HepG2 (cell line): Measurements from ENCODE around the gene CES5A.

Experiments
- AKAP8 ChIP-seq: sonication (generic); formaldehyde crosslinking; IDR thresholded peaks from 2 replicates; pipeline ENCODE4 v1.5.1; 2020; ENCODE audit warnings: mild to moderate bottlenecking, missing genetic modification reagents
- HNF4A ChIP-seq: sonication (generic); formaldehyde crosslinking; IDR thresholded peaks from 2 replicates; pipeline ENCODE4 v1.4.0; 2020; ENCODE audit warnings: missing genetic modification reagents
- MYNN ChIP-seq: sonication (generic); formaldehyde crosslinking; IDR thresholded peaks from 2 replicates; pipeline ENCODE4 v1.4.0; 2020; ENCODE audit warnings: mild to moderate bottlenecking, low read depth, missing genetic modification reagents
- NCOA2 ChIP-seq: sonication (generic); formaldehyde crosslinking; IDR thresholded peaks from 2 replicates; pipeline ENCODE4 v1.8.0; 2022; ENCODE audit warnings: inconsistent platforms
- POLR2A ChIP-seq, 2 experiments: IDR thresholded peaks; 2 replicates each; pipeline ENCODE4 v1.6.1; 2011; ENCODE audit warnings: low read depth in 2 of 2, low read length in 2 of 2, mild to moderate bottlenecking in 1 of 2, moderate library complexity in 1 of 2; ENCODE audit not compliant: insufficient read depth in 1 of 2
- ZFP90 ChIP-seq: sonication (generic); formaldehyde crosslinking; IDR thresholded peaks from 2 replicates; pipeline ENCODE4 v1.8.0; 2022; ENCODE audit warnings: missing genetic modification reagents, mild to moderate bottlenecking, inconsistent platforms, borderline replicate concordance
- ZNF282 ChIP-seq: fragments of 450-650 bp; IDR thresholded peaks from 2 replicates; pipeline ENCODE4 v1.6.1; 2018; ENCODE audit not compliant: partially characterized antibody
- ZNF670 ChIP-seq: sonication (generic); formaldehyde crosslinking; IDR thresholded peaks from 2 replicates; pipeline ENCODE4 v1.8.0; 2022; ENCODE audit warnings: mild to moderate bottlenecking, missing genetic modification reagents, borderline replicate concordance
- ZZZ3 ChIP-seq: sonication (generic); formaldehyde crosslinking; IDR thresholded peaks from 2 replicates; pipeline ENCODE4 v1.4.0; 2020; ENCODE audit warnings: missing genetic modification reagents, mild to moderate bottlenecking, borderline replicate concordance
- TF ChIP-seq, protein P1 (sequence below): sonication (generic); formaldehyde crosslinking; IDR thresholded peaks from 2 replicates; pipeline ENCODE4 v1.4.0; 2020; ENCODE audit warnings: mild to moderate bottlenecking, missing genetic modification reagents
- TF ChIP-seq, protein P2 (sequence below), 2 experiments: sonication (generic) in 1 of 2; formaldehyde crosslinking in 1 of 2; IDR thresholded peaks; 2 replicates each; pipeline versions ENCODE4 v1.5.1 to v1.6.1; 2011 to 2020; ENCODE audit warnings: borderline replicate concordance in 1 of 2, low read depth in 1 of 2, low read length in 1 of 2, mild to moderate bottlenecking in 1 of 2, missing genetic modification reagents in 1 of 2, moderate library complexity in 1 of 2
- TF ChIP-seq, protein P3 (sequence below): sonication (generic); formaldehyde crosslinking; IDR thresholded peaks from 2 replicates; pipeline ENCODE4 v1.5.0; 2020; ENCODE audit warnings: mild to moderate bottlenecking, missing genetic modification reagents, moderate library complexity

DNA sequence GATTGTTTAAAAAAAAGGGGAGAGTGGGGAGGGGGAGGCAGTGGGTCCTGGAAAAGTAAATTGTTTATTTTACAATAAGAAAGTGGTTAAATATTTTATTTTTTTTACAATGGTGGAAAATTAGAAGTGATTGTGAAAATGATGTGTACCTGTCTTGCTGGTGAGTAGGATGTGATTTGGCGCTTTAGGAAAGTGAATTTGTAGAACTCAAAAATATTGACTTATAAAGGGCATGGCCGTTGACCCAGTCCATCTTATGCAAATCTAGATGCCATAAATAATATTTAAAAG lies 32.1 kb downstream of the CES5A start:
- TF ChIP-seq, protein P1, sequence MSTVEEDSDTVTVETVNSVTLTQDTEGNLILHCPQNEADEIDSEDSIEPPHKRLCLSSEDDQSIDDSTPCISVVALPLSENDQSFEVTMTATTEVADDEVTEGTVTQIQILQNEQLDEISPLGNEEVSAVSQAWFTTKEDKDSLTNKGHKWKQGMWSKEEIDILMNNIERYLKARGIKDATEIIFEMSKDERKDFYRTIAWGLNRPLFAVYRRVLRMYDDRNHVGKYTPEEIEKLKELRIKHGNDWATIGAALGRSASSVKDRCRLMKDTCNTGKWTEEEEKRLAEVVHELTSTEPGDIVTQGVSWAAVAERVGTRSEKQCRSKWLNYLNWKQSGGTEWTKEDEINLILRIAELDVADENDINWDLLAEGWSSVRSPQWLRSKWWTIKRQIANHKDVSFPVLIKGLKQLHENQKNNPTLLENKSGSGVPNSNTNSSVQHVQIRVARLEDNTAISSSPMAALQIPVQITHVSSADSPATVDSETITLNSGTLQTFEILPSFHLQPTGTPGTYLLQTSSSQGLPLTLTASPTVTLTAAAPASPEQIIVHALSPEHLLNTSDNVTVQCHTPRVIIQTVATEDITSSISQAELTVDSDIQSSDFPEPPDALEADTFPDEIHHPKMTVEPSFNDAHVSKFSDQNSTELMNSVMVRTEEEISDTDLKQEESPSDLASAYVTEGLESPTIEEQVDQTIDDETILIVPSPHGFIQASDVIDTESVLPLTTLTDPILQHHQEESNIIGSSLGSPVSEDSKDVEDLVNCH (CRISPR knock-in tag), result no peak
- TF ChIP-seq ZZZ3 (CRISPR knock-in tag) (no peak), NCOA2 (CRISPR knock-in tag) (no peak), ZFP90 (CRISPR knock-in tag) (no peak), AKAP8 (no peak), HNF4A (CRISPR knock-in tag) (no peak), MYNN (no peak), ZNF670 (CRISPR knock-in tag) (no peak), POLR2A (IDR thresholded peaks at IDR 0.05; ENCODE audit: insufficient read depth in 1 of 2, low read depth in 2 of 2, low read length in 2 of 2) (no peak), ZNF282 (no peak)
- TF ChIP-seq, protein P2, sequence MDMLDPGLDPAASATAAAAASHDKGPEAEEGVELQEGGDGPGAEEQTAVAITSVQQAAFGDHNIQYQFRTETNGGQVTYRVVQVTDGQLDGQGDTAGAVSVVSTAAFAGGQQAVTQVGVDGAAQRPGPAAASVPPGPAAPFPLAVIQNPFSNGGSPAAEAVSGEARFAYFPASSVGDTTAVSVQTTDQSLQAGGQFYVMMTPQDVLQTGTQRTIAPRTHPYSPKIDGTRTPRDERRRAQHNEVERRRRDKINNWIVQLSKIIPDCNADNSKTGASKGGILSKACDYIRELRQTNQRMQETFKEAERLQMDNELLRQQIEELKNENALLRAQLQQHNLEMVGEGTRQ (IDR thresholded peaks at IDR 0.05; ENCODE audit: low read depth, low read length), result no peak
- TF ChIP-seq, protein P2 (CRISPR knock-in tag; IDR thresholded peaks at IDR 0.05; ENCODE audit: borderline replicate concordance), result no peak
- TF ChIP-seq, protein P3, sequence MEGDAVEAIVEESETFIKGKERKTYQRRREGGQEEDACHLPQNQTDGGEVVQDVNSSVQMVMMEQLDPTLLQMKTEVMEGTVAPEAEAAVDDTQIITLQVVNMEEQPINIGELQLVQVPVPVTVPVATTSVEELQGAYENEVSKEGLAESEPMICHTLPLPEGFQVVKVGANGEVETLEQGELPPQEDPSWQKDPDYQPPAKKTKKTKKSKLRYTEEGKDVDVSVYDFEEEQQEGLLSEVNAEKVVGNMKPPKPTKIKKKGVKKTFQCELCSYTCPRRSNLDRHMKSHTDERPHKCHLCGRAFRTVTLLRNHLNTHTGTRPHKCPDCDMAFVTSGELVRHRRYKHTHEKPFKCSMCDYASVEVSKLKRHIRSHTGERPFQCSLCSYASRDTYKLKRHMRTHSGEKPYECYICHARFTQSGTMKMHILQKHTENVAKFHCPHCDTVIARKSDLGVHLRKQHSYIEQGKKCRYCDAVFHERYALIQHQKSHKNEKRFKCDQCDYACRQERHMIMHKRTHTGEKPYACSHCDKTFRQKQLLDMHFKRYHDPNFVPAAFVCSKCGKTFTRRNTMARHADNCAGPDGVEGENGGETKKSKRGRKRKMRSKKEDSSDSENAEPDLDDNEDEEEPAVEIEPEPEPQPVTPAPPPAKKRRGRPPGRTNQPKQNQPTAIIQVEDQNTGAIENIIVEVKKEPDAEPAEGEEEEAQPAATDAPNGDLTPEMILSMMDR (CRISPR knock-in tag), result no peak
